ENCODE data around the gene SFMBT1.

SFMBT1 gene

GRCh38 chr3:52962160-52962559, 83.7 kb downstream of the SFMBT1 start:
- no peaks in the 10 kb centered on the region for H3K36me3 ChIP-seq (ENCODE audit: insufficient read depth, insufficient read length, low read length)
- H3K4me1 ChIP-seq (ENCODE audit: insufficient read depth, insufficient read length): no peaks in the 10 kb centered on the region
- no peak overlapping the region for H3K9ac ChIP-seq (ENCODE audit: insufficient read length, low read depth)
- TF ChIP-seq ZNF274 (IDR thresholded peaks at IDR 0.05; ENCODE audit: low read depth, low read length) (no peak), SUZ12 (IDR thresholded peaks at IDR 0.05; ENCODE audit: extremely low read depth, insufficient read depth, insufficient read length) (no peak), YY1 (IDR thresholded peaks at IDR 0.05; ENCODE audit: insufficient read depth, insufficient read length) (no peak)
- no peaks in the 10 kb centered on the region for H3K9me3 ChIP-seq (ENCODE audit: insufficient read depth, low read length)
- DNase-seq (ENCODE audit: low read depth, low spot score): no peak
- H3K27me3 ChIP-seq (ENCODE audit: insufficient read depth, insufficient read length): no peaks in the 10 kb centered on the region
- H3K4me3 ChIP-seq (ENCODE audit: insufficient read length, low read depth): no peak overlapping the region

- no peak for TF ChIP-seq YY1 (IDR thresholded peaks at IDR 0.05; ENCODE audit: insufficient read depth, insufficient read length)
- no peak for TF ChIP-seq SUZ12 (IDR thresholded peaks at IDR 0.05; ENCODE audit: extremely low read depth, insufficient read depth, insufficient read length)
- no peak for TF ChIP-seq ZNF274 (IDR thresholded peaks at IDR 0.05; ENCODE audit: low read depth, low read length)
- Histone ChIP-seq H3K36me3 (ENCODE audit: insufficient read depth, insufficient read length, low read length) (no peaks in the 10 kb centered on the region), H3K9me3 (ENCODE audit: insufficient read depth, low read length) (no peaks in the 10 kb centered on the region), H3K9ac (ENCODE audit: insufficient read length, low read depth) (no peak overlapping the region), H3K27me3 (ENCODE audit: insufficient read depth, insufficient read length) (no peaks in the 10 kb centered on the region), H3K4me3 (ENCODE audit: insufficient read length, low read depth) (no peak overlapping the region), H3K4me1 (ENCODE audit: insufficient read depth, insufficient read length) (no peaks in the 10 kb centered on the region)
- DNase-seq (ENCODE audit: low read depth, low spot score): no peak
These were observed 86.1 kb downstream of the SFMBT1 start for GRCh38 chr3:52959773-52960172.

- Histone ChIP-seq H3K4me3 (ENCODE audit: insufficient read length, low read depth) (no peak overlapping the region), H3K27me3 (ENCODE audit: insufficient read depth, insufficient read length) (no peaks in the 10 kb centered on the region), H3K36me3 (ENCODE audit: insufficient read depth, insufficient read length, low read length) (no peaks in the 10 kb centered on the region), H3K9me3 (ENCODE audit: insufficient read depth, low read length) (no peaks in the 10 kb centered on the region), H3K9ac (ENCODE audit: insufficient read length, low read depth) (no peak overlapping the region), H3K4me1 (ENCODE audit: insufficient read depth, insufficient read length) (no peaks in the 10 kb centered on the region)
- TF ChIP-seq ZNF274 (IDR thresholded peaks at IDR 0.05; ENCODE audit: low read depth, low read length) (no peak), SUZ12 (IDR thresholded peaks at IDR 0.05; ENCODE audit: extremely low read depth, insufficient read depth, insufficient read length) (no peak), YY1 (IDR thresholded peaks at IDR 0.05; ENCODE audit: insufficient read depth, insufficient read length) (no peak)
- no peak for DNase-seq (ENCODE audit: low read depth, low spot score)
These were observed 106.3 kb downstream of the SFMBT1 start for GRCh38 chr3:52939600-52939999.

GRCh38 chr3:52934630-52935530, 111.0 kb downstream of the SFMBT1 start:
- no peak overlapping the region for H3K4me3 ChIP-seq (ENCODE audit: insufficient read length, low read depth)
- peak; percentile 27 for DNase-seq (ENCODE audit: low read depth, low spot score)
- no peaks in the 10 kb centered on the region for H3K27me3 ChIP-seq (ENCODE audit: insufficient read depth, insufficient read length)
- no peaks in the 10 kb centered on the region for H3K36me3 ChIP-seq (ENCODE audit: insufficient read depth, insufficient read length, low read length)
- H3K9me3 ChIP-seq (ENCODE audit: insufficient read depth, low read length): no peaks in the 10 kb centered on the region
- H3K4me1 ChIP-seq (ENCODE audit: insufficient read depth, insufficient read length): no peaks in the 10 kb centered on the region
- TF ChIP-seq ZNF274 (IDR thresholded peaks at IDR 0.05; ENCODE audit: low read depth, low read length) (no peak), SUZ12 (IDR thresholded peaks at IDR 0.05; ENCODE audit: extremely low read depth, insufficient read depth, insufficient read length) (no peak), YY1 (IDR thresholded peaks at IDR 0.05; ENCODE audit: insufficient read depth, insufficient read length) (no peak)
- no peak overlapping the region for H3K9ac ChIP-seq (ENCODE audit: insufficient read length, low read depth)

- H3K9ac ChIP-seq (ENCODE audit: insufficient read length, low read depth): no peak overlapping the region
- no peaks in the 10 kb centered on the region for H3K27me3 ChIP-seq (ENCODE audit: insufficient read depth, insufficient read length)
- no peaks in the 10 kb centered on the region for H3K9me3 ChIP-seq (ENCODE audit: insufficient read depth, low read length)
- no peak overlapping the region for H3K4me3 ChIP-seq (ENCODE audit: insufficient read length, low read depth)
- no peaks in the 10 kb centered on the region for H3K36me3 ChIP-seq (ENCODE audit: insufficient read depth, insufficient read length, low read length)
- no peak for DNase-seq (ENCODE audit: low read depth, low spot score)
- H3K4me1 ChIP-seq (ENCODE audit: insufficient read depth, insufficient read length): no peaks in the 10 kb centered on the region
- TF ChIP-seq SUZ12 (IDR thresholded peaks at IDR 0.05; ENCODE audit: extremely low read depth, insufficient read depth, insufficient read length): no peak
- no peak for TF ChIP-seq YY1 (IDR thresholded peaks at IDR 0.05; ENCODE audit: insufficient read depth, insufficient read length)
- TF ChIP-seq ZNF274 (IDR thresholded peaks at IDR 0.05; ENCODE audit: low read depth, low read length): no peak
These were observed 114.0 kb downstream of the SFMBT1 start for GRCh38 chr3:52931889-52932288.

- Histone ChIP-seq H3K36me3 (ENCODE audit: insufficient read depth, insufficient read length, low read length) (no peaks in the 10 kb centered on the region), H3K9ac (ENCODE audit: insufficient read length, low read depth) (no peak overlapping the region), H3K27me3 (ENCODE audit: insufficient read depth, insufficient read length) (no peaks in the 10 kb centered on the region), H3K9me3 (ENCODE audit: insufficient read depth, low read length) (no peaks in the 10 kb centered on the region), H3K4me3 (ENCODE audit: insufficient read length, low read depth) (no peak overlapping the region), H3K4me1 (ENCODE audit: insufficient read depth, insufficient read length) (no peaks in the 10 kb centered on the region)
- no peak for TF ChIP-seq SUZ12 (IDR thresholded peaks at IDR 0.05; ENCODE audit: extremely low read depth, insufficient read depth, insufficient read length)
- DNase-seq (ENCODE audit: low read depth, low spot score): no peak
These were observed 114.5 kb downstream of the SFMBT1 start for GRCh38 chr3:52931328-52931727.

GRCh38 chr3:52930748-52931147, 115.1 kb downstream of the SFMBT1 start:
- Histone ChIP-seq H3K4me3 (ENCODE audit: insufficient read length, low read depth) (no peak overlapping the region), H3K36me3 (ENCODE audit: insufficient read depth, insufficient read length, low read length) (no peaks in the 10 kb centered on the region), H3K9me3 (ENCODE audit: insufficient read depth, low read length) (no peaks in the 10 kb centered on the region), H3K9ac (ENCODE audit: insufficient read length, low read depth) (no peak overlapping the region), H3K4me1 (ENCODE audit: insufficient read depth, insufficient read length) (no peaks in the 10 kb centered on the region), H3K27me3 (ENCODE audit: insufficient read depth, insufficient read length) (no peaks in the 10 kb centered on the region)
- no peak for TF ChIP-seq SUZ12 (IDR thresholded peaks at IDR 0.05; ENCODE audit: extremely low read depth, insufficient read depth, insufficient read length)
- TF ChIP-seq YY1 (IDR thresholded peaks at IDR 0.05; ENCODE audit: insufficient read depth, insufficient read length): no peak
- TF ChIP-seq ZNF274 (IDR thresholded peaks at IDR 0.05; ENCODE audit: low read depth, low read length): no peak
- DNase-seq (ENCODE audit: low read depth, low spot score): no peak

Data from NT2/D1 (cell line).